Loucy (cell line): ENCODE measurements around the gene MYH13.

ENCODE experiments used
- H2AFZ ChIP-seq: fragments of 200-600 bp; sonication (generic); 2 replicates; pipeline ENCODE4 v1.6.0; 2016; ENCODE audit warnings: antibody characterized with exemption, mild to moderate bottlenecking, low read length, moderate library complexity
- H3F3A ChIP-seq: fragments of 200-600 bp; 2 replicates; pipeline ENCODE4 v1.6.0; 2016; ENCODE audit warnings: antibody characterized with exemption, low read depth, mild to moderate bottlenecking
- H3K27me3 ChIP-seq: fragments of 200-600 bp; sonication (generic); 2 replicates; pipeline ENCODE4 v1.6.1; 2014; ENCODE audit warnings: low read length, mild to moderate bottlenecking; ENCODE audit not compliant: insufficient read depth, poor library complexity, severe bottlenecking
- H3K36me3 ChIP-seq: fragments of 200-600 bp; sonication (generic); 2 replicates; pipeline ENCODE4 v1.6.1; 2016; ENCODE audit warnings: low read length; ENCODE audit not compliant: insufficient read depth
- H3K4me1 ChIP-seq: fragments of 200-600 bp; sonication (generic); 2 replicates; pipeline ENCODE4 v1.5.1; 2014; ENCODE audit warnings: low read length, mild to moderate bottlenecking; ENCODE audit not compliant: insufficient read depth, poor library complexity, severe bottlenecking
- H3K4me2 ChIP-seq: fragments of 200-600 bp; sonication (generic); 2 replicates; pipeline ENCODE4 v1.6.0; 2014; ENCODE audit warnings: antibody characterized with exemption, low read length, low read depth, mild to moderate bottlenecking; ENCODE audit not compliant: poor library complexity, severe bottlenecking
- H3K4me3 ChIP-seq: fragments of 200-600 bp; sonication (generic); 2 replicates; pipeline ENCODE4 v1.5.1; 2014; ENCODE audit warnings: low read length, mild to moderate bottlenecking, mixed read lengths; ENCODE audit not compliant: poor library complexity, severe bottlenecking
- H3K79me2 ChIP-seq: fragments of 200-600 bp; sonication (generic); 2 replicates; pipeline ENCODE4 v1.6.1; 2014; ENCODE audit warnings: low read length; ENCODE audit not compliant: insufficient read depth
- H3K9ac ChIP-seq: fragments of 200-600 bp; sonication (generic); 2 replicates; pipeline ENCODE4 v1.6.0; 2014; ENCODE audit warnings: mild to moderate bottlenecking, low read depth, low read length, moderate library complexity; ENCODE audit not compliant: poor library complexity, severe bottlenecking
- H3K9me2 ChIP-seq: fragments of 200-600 bp; sonication (generic); replicated peaks from 2 replicates; pipeline ENCODE4 v1.6.1; 2016; ENCODE audit warnings: low read depth, low read length, mixed read lengths
- H3K9me3 ChIP-seq: fragments of 200-600 bp; sonication (generic); 2 replicates; pipeline ENCODE4 v1.6.1; 2014; ENCODE audit warnings: mild to moderate bottlenecking, antibody characterized with exemption, low read length, low read depth; ENCODE audit not compliant: insufficient read depth
- H4K20me1 ChIP-seq: fragments of 200-600 bp; sonication (generic); 2 replicates; pipeline ENCODE4 v1.6.0; 2014; ENCODE audit warnings: antibody characterized with exemption, low read length, mild to moderate bottlenecking; ENCODE audit not compliant: insufficient read depth, poor library complexity, severe bottlenecking
- EZH2phosphoT487 ChIP-seq: fragments of 200-600 bp; IDR thresholded peaks from 2 replicates; pipeline ENCODE4 v1.6.1; 2018; ENCODE audit warnings: antibody characterized with exemption, mild to moderate bottlenecking, moderate library complexity, borderline replicate concordance
- TF ChIP-seq, protein P1 (sequence below): fragments of 200-600 bp; sonication (generic); conservative IDR thresholded peaks from 2 replicates; pipeline ENCODE4 v1.5.1; 2014; ENCODE audit warnings: mild to moderate bottlenecking, antibody characterized with exemption, low read length

MYH13 gene

GRCh38 chr17:10268005-10268404, 104.8 kb downstream of the MYH13 start:
- no peaks in the 10 kb centered on the region for H3F3A ChIP-seq
- no peak overlapping the region for H3K4me2 ChIP-seq
- H4K20me1 ChIP-seq, result no peaks in the 10 kb centered on the region
- no peak overlapping the region for H3K4me3 ChIP-seq
- H3K79me2 ChIP-seq, result no peaks in the 10 kb centered on the region
- no peaks in the 10 kb centered on the region for H3K27me3 ChIP-seq
- no peaks in the 10 kb centered on the region for H3K36me3 ChIP-seq
- no peaks in the 10 kb centered on the region for H3K9me3 ChIP-seq
- H3K9ac ChIP-seq, result no peak overlapping the region
- no peak overlapping the region for H2AFZ ChIP-seq
- no peaks in the 10 kb centered on the region for H3K9me2 ChIP-seq
- no peaks in the 10 kb centered on the region for H3K4me1 ChIP-seq
- TF ChIP-seq EZH2phosphoT487, result no peak
- TF ChIP-seq, protein P1, sequence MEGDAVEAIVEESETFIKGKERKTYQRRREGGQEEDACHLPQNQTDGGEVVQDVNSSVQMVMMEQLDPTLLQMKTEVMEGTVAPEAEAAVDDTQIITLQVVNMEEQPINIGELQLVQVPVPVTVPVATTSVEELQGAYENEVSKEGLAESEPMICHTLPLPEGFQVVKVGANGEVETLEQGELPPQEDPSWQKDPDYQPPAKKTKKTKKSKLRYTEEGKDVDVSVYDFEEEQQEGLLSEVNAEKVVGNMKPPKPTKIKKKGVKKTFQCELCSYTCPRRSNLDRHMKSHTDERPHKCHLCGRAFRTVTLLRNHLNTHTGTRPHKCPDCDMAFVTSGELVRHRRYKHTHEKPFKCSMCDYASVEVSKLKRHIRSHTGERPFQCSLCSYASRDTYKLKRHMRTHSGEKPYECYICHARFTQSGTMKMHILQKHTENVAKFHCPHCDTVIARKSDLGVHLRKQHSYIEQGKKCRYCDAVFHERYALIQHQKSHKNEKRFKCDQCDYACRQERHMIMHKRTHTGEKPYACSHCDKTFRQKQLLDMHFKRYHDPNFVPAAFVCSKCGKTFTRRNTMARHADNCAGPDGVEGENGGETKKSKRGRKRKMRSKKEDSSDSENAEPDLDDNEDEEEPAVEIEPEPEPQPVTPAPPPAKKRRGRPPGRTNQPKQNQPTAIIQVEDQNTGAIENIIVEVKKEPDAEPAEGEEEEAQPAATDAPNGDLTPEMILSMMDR, result no peak

DNA sequence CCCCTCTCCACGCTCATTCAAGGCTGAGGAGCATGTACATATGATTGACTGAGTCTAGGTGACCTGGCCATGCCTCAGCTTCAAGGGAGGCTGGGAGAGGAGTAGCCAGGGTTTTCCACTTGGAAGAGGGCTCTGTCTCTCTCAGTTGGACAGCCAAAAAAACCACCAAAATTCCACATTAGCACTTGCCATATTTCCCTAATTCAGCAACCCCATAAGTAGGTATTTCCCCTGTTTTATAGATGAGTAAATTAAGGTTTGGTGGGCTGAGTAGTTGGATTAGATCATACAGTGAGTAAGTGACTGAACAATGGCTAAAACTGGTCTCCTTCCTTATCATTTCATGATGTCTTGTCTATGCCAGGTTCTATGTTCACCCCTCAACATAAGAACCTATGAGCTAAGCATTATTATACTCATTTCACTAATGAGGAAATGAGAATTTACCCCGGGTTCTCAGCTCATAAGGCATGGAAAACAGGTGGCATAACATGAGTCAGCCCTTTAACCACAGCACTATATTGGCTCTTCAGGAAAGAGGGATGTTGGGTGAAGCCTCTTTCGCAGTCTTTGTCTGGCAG, 106.4 kb downstream of the MYH13 start:
- Histone ChIP-seq H3F3A (no peaks in the 10 kb centered on the region), H3K27me3 (no peaks in the 10 kb centered on the region), H3K9ac (no peak overlapping the region), H4K20me1 (no peaks in the 10 kb centered on the region), H3K4me3 (no peak overlapping the region), H3K9me3 (no peaks in the 10 kb centered on the region), H2AFZ (no peak overlapping the region), H3K36me3 (no peaks in the 10 kb centered on the region), H3K9me2 (no peaks in the 10 kb centered on the region), H3K79me2 (no peaks in the 10 kb centered on the region), H3K4me2 (no peak overlapping the region), H3K4me1 (no peaks in the 10 kb centered on the region)
- TF ChIP-seq EZH2phosphoT487, result no peak
- TF ChIP-seq, protein P1, result no peak

GRCh38 chr17:10265100-10265810, 107.6 kb downstream of the MYH13 start:
- Histone ChIP-seq H3K4me1 (no peaks in the 10 kb centered on the region), H3K9ac (no peak overlapping the region), H3K9me2 (no peaks in the 10 kb centered on the region), H3K79me2 (no peaks in the 10 kb centered on the region), H4K20me1 (no peaks in the 10 kb centered on the region), H3K27me3 (no peaks in the 10 kb centered on the region), H3K4me3 (no peak overlapping the region), H3K9me3 (no peaks in the 10 kb centered on the region), H3K4me2 (no peak overlapping the region), H3K36me3 (no peaks in the 10 kb centered on the region), H3F3A (no peaks in the 10 kb centered on the region), H2AFZ (no peak overlapping the region)
- TF ChIP-seq, protein P1, result no peak
- TF ChIP-seq EZH2phosphoT487, result no peak
